Tibial artery (tissue), 4 donors: ENCODE data around the gene ASB6.

Experiments used
- DNase-seq, 2 donors: peaks; one replicate each; pipeline ENCODE4 v3.0.0-alpha.2; 2019
- H3K27ac ChIP-seq, 2 donors: fragments of 200-600 bp; sonication (generic) in 1 of 2; 1 replicate in 1 of 2; 2 replicates in 1 of 2; pipeline ENCODE4 v1.5.1; 2018 to 2019; ENCODE audit warnings: mild to moderate bottlenecking in 1 of 2
- H3K27me3 ChIP-seq, 2 donors: fragments of 200-600 bp; sonication (generic) in 1 of 2; one replicate each; pipeline versions ENCODE4 v1.5.1 to v1.6.0; 2016 to 2019
- H3K36me3 ChIP-seq, 3 donors: fragments of 200-600 bp; sonication (generic) in 2 of 3; one replicate each; pipeline ENCODE4 v1.5.1; 2016 to 2019; ENCODE audit warnings: mild to moderate bottlenecking in 2 of 3
- H3K4me1 ChIP-seq, 4 donors: fragments of 200-600 bp; sonication (generic) in 2 of 4; 1 replicate in 3 of 4; 2 replicates in 1 of 4; pipeline ENCODE4 v1.5.1; 2016 to 2019
- H3K4me3 ChIP-seq, 2 donors: fragments of 200-600 bp; sonication (generic) in 1 of 2; 1 replicate in 1 of 2; 2 replicates in 1 of 2; pipeline ENCODE4 v1.5.1; 2018 to 2019; ENCODE audit warnings: mild to moderate bottlenecking in 2 of 2
- H3K9me3 ChIP-seq, 3 donors: fragments of 200-600 bp; sonication (generic) in 1 of 3; one replicate each; pipeline ENCODE4 v1.5.1; 2016 to 2019
- CTCF ChIP-seq, 2 experiments: fragments of 200-600 bp in 1 of 2; fragments of 450-650 bp in 1 of 2; IDR thresholded peaks; one replicate each; pipeline ENCODE4 v1.5.1; 2017 to 2019; ENCODE audit warnings: antibody characterized with exemption in 2 of 2, mild to moderate bottlenecking in 1 of 2, moderate library complexity in 1 of 2
- intact Hi-C: fragments of 100-400 bp; cut with DNase I; formaldehyde crosslinking; loops from one replicate; pipeline ENCODE4 v1.15.0; 2023; ENCODE audit warnings: low total_unique reads

The ASB6 gene

DNA sequence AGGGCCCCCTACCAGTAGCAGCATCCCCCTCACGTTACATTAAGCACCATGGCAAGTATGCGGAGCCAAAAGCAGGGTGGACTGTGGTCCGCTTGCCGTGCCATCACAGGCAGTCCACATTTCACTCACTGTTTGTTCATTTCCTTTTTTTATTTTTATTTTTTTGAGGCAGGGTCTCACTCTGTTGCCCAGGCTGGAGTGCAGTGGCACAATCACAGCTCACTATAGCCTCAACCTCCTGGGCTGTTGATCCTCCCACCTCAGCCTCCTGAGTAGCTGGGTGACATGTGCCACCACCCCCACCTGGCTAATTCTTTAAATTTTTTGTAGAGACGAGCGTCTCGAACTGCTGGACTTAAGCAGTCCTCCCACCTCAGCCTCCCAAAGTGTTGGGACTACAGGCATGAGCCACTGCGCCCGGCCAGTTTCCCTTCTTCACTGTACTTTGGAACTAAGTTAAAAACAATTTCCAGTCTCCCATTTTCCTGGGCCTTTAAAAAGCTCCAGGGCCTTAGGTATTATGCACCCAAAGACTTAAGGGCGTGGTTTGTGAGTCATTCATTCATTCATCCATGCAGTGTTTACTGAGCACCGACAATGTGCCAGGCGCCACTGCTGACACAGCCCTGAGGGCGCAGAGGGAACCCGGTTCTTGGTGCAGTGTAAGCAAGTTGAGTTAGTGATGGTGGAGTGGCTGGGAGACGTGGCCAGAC, 43.4 kb upstream of the ASB6 start:
- no peak for TF ChIP-seq CTCF (IDR thresholded peaks at IDR 0.05)
- no peak overlapping the region for H3K27ac ChIP-seq
- intact Hi-C loops = no loop called here
- H3K4me1 ChIP-seq = no peaks in the 10 kb centered on the region
- no peak for DNase-seq
- no peaks in the 10 kb centered on the region for H3K27me3 ChIP-seq
- H3K9me3 ChIP-seq = no peaks in the 10 kb centered on the region
- H3K36me3 ChIP-seq = no peaks in the 10 kb centered on the region
- H3K4me3 ChIP-seq = no peak overlapping the region

GRCh38 chr9:129682381-129682780, 40.4 kb upstream of the ASB6 start:
- no peak for TF ChIP-seq CTCF (IDR thresholded peaks at IDR 0.05)
- H3K9me3 ChIP-seq = no peaks in the 10 kb centered on the region
- H3K36me3 ChIP-seq = no peaks in the 10 kb centered on the region
- intact Hi-C loops = no loop called here
- no peaks in the 10 kb centered on the region for H3K27me3 ChIP-seq
- no peak overlapping the region for H3K27ac ChIP-seq
- DNase-seq = no peak
- H3K4me1 ChIP-seq = peaks cover 0 to 3% (median 3%) of the 10 kb centered on the region in 4 donors
- no peak overlapping the region for H3K4me3 ChIP-seq

GRCh38 chr9:129681924-129682323, 40.0 kb upstream of the ASB6 start:
- Histone ChIP-seq H3K27ac (no peak overlapping the region), H3K9me3 (no peaks in the 10 kb centered on the region), H3K4me1 (peaks cover 0 to 8% (median 7%) of the 10 kb centered on the region in 4 donors), H3K36me3 (no peaks in the 10 kb centered on the region), H3K27me3 (no peaks in the 10 kb centered on the region), H3K4me3 (no peak overlapping the region)
- no peak for DNase-seq
- intact Hi-C loops = no loop called here
- no peak for TF ChIP-seq CTCF (IDR thresholded peaks at IDR 0.05)

DNA sequence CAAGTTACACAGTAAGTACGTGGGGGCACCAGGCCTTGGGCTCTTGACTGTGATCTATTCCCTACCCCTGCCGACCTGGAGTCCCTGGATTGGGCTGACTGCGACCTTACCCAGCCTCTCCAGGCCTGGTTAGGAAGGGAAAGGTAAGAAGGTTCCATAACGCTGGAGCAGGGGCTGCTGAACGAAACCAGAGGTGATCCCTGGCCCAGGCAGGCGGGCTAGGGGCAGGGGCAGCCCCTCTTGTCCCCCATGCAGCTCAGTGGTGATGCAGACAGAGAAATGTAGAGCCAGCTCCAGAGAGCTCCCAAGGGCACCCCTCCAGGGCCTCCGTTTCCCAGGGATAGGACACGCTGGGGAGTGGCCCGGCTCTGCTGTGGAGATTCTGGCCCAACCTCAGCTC, 37.6 kb upstream of the ASB6 start:
- H3K36me3 ChIP-seq = no peaks in the 10 kb centered on the region
- no peak for DNase-seq
- no peak overlapping the region for H3K27ac ChIP-seq
- no peaks in the 10 kb centered on the region for H3K27me3 ChIP-seq
- TF ChIP-seq CTCF (IDR thresholded peaks at IDR 0.05) = no peak
- no peaks in the 10 kb centered on the region for H3K9me3 ChIP-seq
- no peak overlapping the region for H3K4me3 ChIP-seq
- intact Hi-C loops = loop anchor here (10.0 kb wide), 1 partner anchor 1055 kb away; no protein-coding TSS in a partner anchor
- H3K4me1 ChIP-seq = peaks cover 0 to 31% (median 19%) of the 10 kb centered on the region in 4 donors

- Histone ChIP-seq H3K4me3 (no peak overlapping the region), H3K36me3 (no peaks in the 10 kb centered on the region), H3K27ac (no peak overlapping the region), H3K27me3 (no peaks in the 10 kb centered on the region), H3K9me3 (no peaks in the 10 kb centered on the region), H3K4me1 (peaks cover 0 to 35% (median 19%) of the 10 kb centered on the region in 4 donors)
- no peak for TF ChIP-seq CTCF (IDR thresholded peaks at IDR 0.05)
- DNase-seq = no peak
- intact Hi-C loops = loop anchor here (10.0 kb wide), 1 partner anchor 1056 kb away; no protein-coding TSS in a partner anchor
Measured at GRCh38 chr9:129678844-129679243, 36.9 kb upstream of the ASB6 start.
